Epithelial cell of esophagus (primary cell): ENCODE results near the gene SORCS2.

Source experiments
- DNase-seq: peaks from one replicate; pipeline ENCODE4 v3.0.0; 2010; ENCODE audit warnings: low read depth
- H3K4me3 ChIP-seq: 2 replicates; pipeline ENCODE4 v1.5.1; 2011; ENCODE audit warnings: mild to moderate bottlenecking, low read length, control low read depth
- CTCF ChIP-seq: IDR thresholded peaks from 2 replicates; pipeline ENCODE4 v1.5.1; 2011; ENCODE audit warnings: low read depth, mild to moderate bottlenecking, low read length, control low read depth, inconsistent platforms; ENCODE audit not compliant: insufficient read depth; ENCODE audit errors: missing control alignments

The SORCS2 gene

GRCh38 chr4:7357323-7357722 is 165.0 kb downstream of the SORCS2 start:
- no peak overlapping the region for H3K4me3 ChIP-seq
- DNase-seq: no peak
- no peak for TF ChIP-seq CTCF

- no peak overlapping the region for H3K4me3 ChIP-seq
- no peak for TF ChIP-seq CTCF
- DNase-seq: peak; percentile 5
Measured at GRCh38 chr4:7358100-7358735, 165.9 kb downstream of the SORCS2 start.

- no peak for DNase-seq
- no peak for TF ChIP-seq CTCF
- H3K4me3 ChIP-seq: no peak overlapping the region
Measured at GRCh38 chr4:7359400-7360062, 167.2 kb downstream of the SORCS2 start.

GRCh38 chr4:7360806-7361205 is 168.5 kb downstream of the SORCS2 start:
- no peak overlapping the region for H3K4me3 ChIP-seq
- no peak for DNase-seq
- no peak for TF ChIP-seq CTCF

DNA sequence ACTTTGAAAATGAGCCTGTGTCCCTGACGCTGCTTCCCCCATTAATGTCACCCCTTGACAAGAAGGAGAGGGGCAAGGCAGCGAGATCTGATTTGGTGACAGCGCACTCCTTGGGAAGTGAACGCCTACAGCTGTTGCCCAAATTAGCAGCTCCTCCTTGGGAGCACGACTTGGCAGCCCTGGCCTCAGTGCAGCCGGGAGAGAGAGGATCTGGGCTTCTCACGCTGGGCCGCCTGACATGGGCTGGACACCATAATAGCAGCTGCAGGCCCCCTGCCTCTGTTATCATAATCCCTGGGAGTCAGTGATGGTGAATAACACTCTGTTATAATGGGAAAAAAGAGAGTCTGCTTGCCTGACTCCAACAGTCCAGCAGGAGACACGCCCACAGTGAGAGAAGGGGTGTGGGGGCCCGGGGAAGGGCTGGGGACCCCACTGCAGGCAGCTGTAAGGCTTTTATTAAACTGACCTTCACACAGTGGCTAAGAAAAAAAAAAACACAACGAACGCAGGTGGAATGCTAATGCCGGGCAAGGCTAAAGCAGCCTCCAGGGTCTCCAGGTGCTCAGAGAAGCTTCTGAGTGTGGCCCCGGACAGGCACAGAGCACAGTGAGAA is 169.1 kb downstream of the SORCS2 start:
- no peak for DNase-seq
- no peak overlapping the region for H3K4me3 ChIP-seq
- TF ChIP-seq CTCF: no peak

- no peak for TF ChIP-seq CTCF
- DNase-seq: no peak
- no peak overlapping the region for H3K4me3 ChIP-seq
Measured at GRCh38 chr4:7362341-7362740, 170.0 kb downstream of the SORCS2 start.
